ENCODE results near the gene ADPRHL1. TPM values are rescaled to one million over a fixed set of nuclear protein-coding genes. Genes with fewer than 3 reads are reported as not detected.
"Not testable (repeated sequence)": the region's sequence is repeated elsewhere in the genome, so short reads cannot be mapped to it uniquely, and the experiment has no call there.

ADPRHL1 gene
- total RNA-seq, 2 experiments from 2014 or later = 0.50 to 0.56 TPM

- no peaks in the 10 kb centered on the region for H3K4me1 Mint-ChIP-seq (ENCODE audit: low read depth)
- peak overlapping the region; percentile 68 for H3K4me3 Mint-ChIP-seq
- H3K36me3 Mint-ChIP-seq = peaks cover 5% of the 10 kb centered on the region
- CTCF ChIA-PET = no interaction called here
- intact Hi-C loops (cut with micrococcal nuclease) = no loop called here
- POLR2A ChIA-PET = no interaction called here
- peak overlapping the region; percentile 66 for H3K27ac Mint-ChIP-seq
- DNase-seq = no peak
- H3K27me3 Mint-ChIP-seq = no peaks in the 10 kb centered on the region
- no peaks in the 10 kb centered on the region for H3K9me3 Mint-ChIP-seq
Observed at GRCh38 chr13:113449693-113450347, 3.5 kb downstream of the ADPRHL1 start.

GRCh38 chr13:113448885-113449692 is 4.2 kb downstream of the ADPRHL1 start:
- H3K9me3 Mint-ChIP-seq = no peaks in the 10 kb centered on the region
- POLR2A ChIA-PET = no interaction called here
- peak overlapping the region; percentile 66 for H3K27ac Mint-ChIP-seq

GRCh38 chr13:113448545-113448884 is 4.8 kb downstream of the ADPRHL1 start:
- Mint-ChIP-seq H3K36me3 (no peaks in the 10 kb centered on the region), H3K27me3 (no peaks in the 10 kb centered on the region), H3K9me3 (no peaks in the 10 kb centered on the region), H3K27ac (peak overlapping the region; percentile 42), H3K4me1 (ENCODE audit: low read depth) (no peaks in the 10 kb centered on the region), H3K4me3 (peak overlapping the region; percentile 68)
- ChIA-PET POLR2A (no interaction called here), CTCF (no interaction called here)
- intact Hi-C loops (cut with micrococcal nuclease) = no loop called here
- no peak for DNase-seq

More at GRCh38 chr13:113448885-113449692, 4.2 kb downstream of the ADPRHL1 start:
- Mint-ChIP-seq H3K4me1 (ENCODE audit: low read depth) (no peaks in the 10 kb centered on the region), H3K36me3 (peaks cover 5% of the 10 kb centered on the region), H3K27me3 (no peaks in the 10 kb centered on the region), H3K4me3 (peak overlapping the region; percentile 68)
- DNase-seq = peak; percentile 82
- CTCF ChIA-PET = no interaction called here
- intact Hi-C loops (cut with micrococcal nuclease) = no loop called here

GRCh38 chr13:113447596-113447995 is 5.7 kb downstream of the ADPRHL1 start:
- ChIA-PET POLR2A (no interaction called here), CTCF (no interaction called here)
- H3K4me1 Mint-ChIP-seq (ENCODE audit: low read depth) = no peaks in the 10 kb centered on the region
- peaks cover 2% of the 10 kb centered on the region for H3K36me3 Mint-ChIP-seq
- intact Hi-C loops (cut with micrococcal nuclease) = no loop called here
- H3K9me3 Mint-ChIP-seq = no peaks in the 10 kb centered on the region
- no peak overlapping the region for H3K4me3 Mint-ChIP-seq
- H3K27ac Mint-ChIP-seq = no peak overlapping the region
- no peaks in the 10 kb centered on the region for H3K27me3 Mint-ChIP-seq
- no peak for DNase-seq

GRCh38 chr13:113446488-113446854 is 6.8 kb downstream of the ADPRHL1 start:
- Mint-ChIP-seq H3K4me3 (no peak overlapping the region), H3K9me3 (no peaks in the 10 kb centered on the region), H3K27ac (no peak overlapping the region), H3K36me3 (peaks cover 2% of the 10 kb centered on the region), H3K4me1 (ENCODE audit: low read depth) (no peaks in the 10 kb centered on the region), H3K27me3 (no peaks in the 10 kb centered on the region)
- intact Hi-C loops (cut with micrococcal nuclease) = no loop called here
- CTCF ChIA-PET = no interaction called here
- no peak for DNase-seq
- POLR2A ChIA-PET = no interaction called here

- Mint-ChIP-seq H3K9me3 (no peaks in the 10 kb centered on the region), H3K36me3 (peaks cover 4% of the 10 kb centered on the region), H3K27ac (no peak overlapping the region), H3K4me3 (no peak overlapping the region), H3K4me1 (ENCODE audit: low read depth) (no peaks in the 10 kb centered on the region), H3K27me3 (no peaks in the 10 kb centered on the region)
- intact Hi-C loops (cut with micrococcal nuclease) = no loop called here
- ChIA-PET CTCF (no interaction called here), POLR2A (no interaction called here)
- DNase-seq = no peak
Observed at GRCh38 chr13:113445791-113446487, 7.3 kb downstream of the ADPRHL1 start.

GRCh38 chr13:113443991-113444390 is 9.3 kb downstream of the ADPRHL1 start:
- Mint-ChIP-seq H3K36me3 (peaks cover 4% of the 10 kb centered on the region), H3K4me3 (no peak overlapping the region), H3K27me3 (no peaks in the 10 kb centered on the region), H3K27ac (no peak overlapping the region), H3K4me1 (ENCODE audit: low read depth) (no peaks in the 10 kb centered on the region), H3K9me3 (no peaks in the 10 kb centered on the region)
- CTCF ChIA-PET = interaction anchor here (1.2 kb wide), 1 partner anchor 15 kb away, joined by 3 read pairs; no protein-coding TSS in a partner anchor
- no peak for DNase-seq
- POLR2A ChIA-PET = no interaction called here
- intact Hi-C loops (cut with micrococcal nuclease) = no loop called here

- ChIA-PET POLR2A (no interaction called here), CTCF (no interaction called here)
- Mint-ChIP-seq H3K36me3 (peaks cover 4% of the 10 kb centered on the region), H3K4me3 (no peak overlapping the region), H3K4me1 (ENCODE audit: low read depth) (no peaks in the 10 kb centered on the region), H3K27ac (no peak overlapping the region), H3K27me3 (no peaks in the 10 kb centered on the region), H3K9me3 (no peaks in the 10 kb centered on the region)
- no peak for DNase-seq
- intact Hi-C loops (cut with micrococcal nuclease) = no loop called here
Observed at GRCh38 chr13:113442985-113443362, 10.3 kb downstream of the ADPRHL1 start.

GRCh38 chr13:113442354-113442984 is 10.8 kb downstream of the ADPRHL1 start:
- Mint-ChIP-seq H3K4me3 (no peak overlapping the region), H3K27me3 (no peaks in the 10 kb centered on the region), H3K36me3 (peaks cover 4% of the 10 kb centered on the region), H3K4me1 (ENCODE audit: low read depth) (no peaks in the 10 kb centered on the region), H3K9me3 (no peaks in the 10 kb centered on the region), H3K27ac (no peak overlapping the region)
- DNase-seq = no peak
- intact Hi-C loops (cut with micrococcal nuclease) = no loop called here
- POLR2A ChIA-PET = no interaction called here
- CTCF ChIA-PET = no interaction called here

GRCh38 chr13:113441661-113442060 is 11.6 kb downstream of the ADPRHL1 start:
- Mint-ChIP-seq H3K9me3 (no peaks in the 10 kb centered on the region), H3K27ac (no peak overlapping the region), H3K36me3 (peaks cover 4% of the 10 kb centered on the region), H3K4me1 (ENCODE audit: low read depth) (no peaks in the 10 kb centered on the region), H3K4me3 (no peak overlapping the region), H3K27me3 (no peaks in the 10 kb centered on the region)
- ChIA-PET POLR2A (no interaction called here), CTCF (no interaction called here)
- intact Hi-C loops (cut with micrococcal nuclease) = no loop called here
- DNase-seq = no peak

GRCh38 chr13:113437408-113438010 is 15.8 kb downstream of the ADPRHL1 start:
- POLR2A ChIA-PET = no interaction called here
- Mint-ChIP-seq H3K36me3 (peaks cover 2% of the 10 kb centered on the region), H3K9me3 (no peaks in the 10 kb centered on the region), H3K4me3 (no peak overlapping the region), H3K4me1 (ENCODE audit: low read depth) (no peaks in the 10 kb centered on the region), H3K27ac (no peak overlapping the region), H3K27me3 (no peaks in the 10 kb centered on the region)
- no peak for DNase-seq
- CTCF ChIA-PET = no interaction called here
- intact Hi-C loops (cut with micrococcal nuclease) = no loop called here

- H3K4me1 Mint-ChIP-seq (ENCODE audit: low read depth); H3K9me3 Mint-ChIP-seq; H3K4me3 Mint-ChIP-seq; H3K27ac Mint-ChIP-seq; POLR2A ChIA-PET; H3K36me3 Mint-ChIP-seq; CTCF ChIA-PET; intact Hi-C loops (cut with micrococcal nuclease); H3K27me3 Mint-ChIP-seq; DNase-seq: not testable (repeated sequence)
Observed at GRCh38 chr13:113436866-113437265, 16.4 kb downstream of the ADPRHL1 start.

Measured in activated CD4-positive, alpha-beta memory T cell treated with anti-CD3 and anti-CD28 coated beads for 36 hours (primary cell).